Neural progenitor cell (in vitro differentiated cells): Measurements from ENCODE around the gene KDM2A.

Experiments
- CTCF ChIP-seq: fragments of 200-600 bp; sonication (generic); IDR thresholded peaks from 2 replicates; pipeline ENCODE4 v1.5.1; 2017; ENCODE audit warnings: antibody characterized with exemption, mild to moderate bottlenecking
- EZH2phosphoT487 ChIP-seq: fragments of 200-600 bp; sonication (generic); IDR thresholded peaks from 2 replicates; pipeline ENCODE4 v1.6.1; 2017; ENCODE audit warnings: antibody characterized with exemption

GRCh38 chr11:67282876-67283371 is 163.9 kb downstream of the KDM2A start:
- TF ChIP-seq CTCF = no peak
- TF ChIP-seq EZH2phosphoT487 = no peak
